Mucosa of stomach (tissue), 1 donor: Measurements from ENCODE around the gene CTPS1.

Experiments
- H3K27me3 ChIP-seq: one replicate; pipeline ENCODE4 v1.7.0; 2013; ENCODE audit warnings: mild to moderate bottlenecking, low read length; ENCODE audit not compliant: control insufficient read depth, insufficient read depth
- H3K36me3 ChIP-seq: one replicate; pipeline ENCODE4 v1.7.0; 2013; ENCODE audit warnings: low read length; ENCODE audit not compliant: control insufficient read depth, insufficient read depth
- H3K4me1 ChIP-seq: one replicate; pipeline ENCODE4 v1.7.0; 2013; ENCODE audit warnings: mild to moderate bottlenecking, low read length; ENCODE audit not compliant: control insufficient read depth, insufficient read depth
- H3K4me3 ChIP-seq: one replicate; pipeline ENCODE4 v1.7.0; 2013; ENCODE audit warnings: low read length
- H3K9ac ChIP-seq: one replicate; pipeline ENCODE4 v1.7.0; 2013; ENCODE audit warnings: mild to moderate bottlenecking, low read length, moderate library complexity
- H3K9me3 ChIP-seq: one replicate; pipeline ENCODE4 v1.7.0; 2013; ENCODE audit warnings: mild to moderate bottlenecking, low read length, moderate library complexity; ENCODE audit not compliant: control insufficient read depth
- donor health status: Pancreatic carcinoma.

CTPS1 gene

GRCh38 chr1:41021526-41022308, 42.2 kb downstream of the CTPS1 start, which contains the start of gene SLFNL1:
Gene SLFNL1, minus strand, starts transcription at chr1:41021725. Its CDS starts 1,065 bp downstream, at chr1:41020660.
- no peaks in the 10 kb centered on the region for H3K27me3 ChIP-seq
- H3K9ac ChIP-seq: no peak within 1 kb of the TSS
- no peaks in the 10 kb centered on the region for H3K36me3 ChIP-seq
- H3K4me1 ChIP-seq: peaks cover 17% of the 10 kb centered on the region
- no peaks in the 10 kb centered on the region for H3K9me3 ChIP-seq
- H3K4me3 ChIP-seq: no peak within 1 kb of the TSS

- Histone ChIP-seq H3K4me3 (no peak overlapping the region), H3K4me1 (peaks cover 17% of the 10 kb centered on the region), H3K36me3 (no peaks in the 10 kb centered on the region), H3K27me3 (no peaks in the 10 kb centered on the region), H3K9ac (no peak overlapping the region), H3K9me3 (no peaks in the 10 kb centered on the region)
Measured at GRCh38 chr1:41022424-41022823, 42.9 kb downstream of the CTPS1 start.

- no peak overlapping the region for H3K4me3 ChIP-seq
- H3K9me3 ChIP-seq: no peaks in the 10 kb centered on the region
- no peaks in the 10 kb centered on the region for H3K36me3 ChIP-seq
- H3K4me1 ChIP-seq: peaks cover 17% of the 10 kb centered on the region
- no peak overlapping the region for H3K9ac ChIP-seq
- H3K27me3 ChIP-seq: no peaks in the 10 kb centered on the region
Measured at GRCh38 chr1:41023279-41023990, 43.9 kb downstream of the CTPS1 start.

- Histone ChIP-seq H3K4me1 (peaks cover 17% of the 10 kb centered on the region), H3K27me3 (no peaks in the 10 kb centered on the region), H3K9me3 (no peaks in the 10 kb centered on the region), H3K9ac (no peak overlapping the region), H3K36me3 (no peaks in the 10 kb centered on the region), H3K4me3 (no peak overlapping the region)
Measured at GRCh38 chr1:41024953-41025352, 45.5 kb downstream of the CTPS1 start.

GRCh38 chr1:41025979-41026819, 46.7 kb downstream of the CTPS1 start:
- no peaks in the 10 kb centered on the region for H3K9me3 ChIP-seq
- no peak overlapping the region for H3K9ac ChIP-seq
- no peak overlapping the region for H3K4me3 ChIP-seq
- H3K36me3 ChIP-seq: no peaks in the 10 kb centered on the region
- peaks cover 6% of the 10 kb centered on the region for H3K4me1 ChIP-seq
- H3K27me3 ChIP-seq: no peaks in the 10 kb centered on the region

GRCh38 chr1:41028034-41028642, 48.6 kb downstream of the CTPS1 start:
- no peak overlapping the region for H3K4me3 ChIP-seq
- no peaks in the 10 kb centered on the region for H3K36me3 ChIP-seq
- no peaks in the 10 kb centered on the region for H3K27me3 ChIP-seq
- H3K4me1 ChIP-seq: no peaks in the 10 kb centered on the region
- no peak overlapping the region for H3K9ac ChIP-seq
- no peaks in the 10 kb centered on the region for H3K9me3 ChIP-seq

- Histone ChIP-seq H3K36me3 (no peaks in the 10 kb centered on the region), H3K9me3 (no peaks in the 10 kb centered on the region), H3K27me3 (no peaks in the 10 kb centered on the region), H3K9ac (no peak overlapping the region), H3K4me1 (no peaks in the 10 kb centered on the region), H3K4me3 (no peak overlapping the region)
Measured at GRCh38 chr1:41030872-41031616, 51.5 kb downstream of the CTPS1 start.

GRCh38 chr1:41032147-41032546, 52.7 kb downstream of the CTPS1 start:
- H3K4me1 ChIP-seq: no peaks in the 10 kb centered on the region
- no peak overlapping the region for H3K9ac ChIP-seq
- H3K27me3 ChIP-seq: no peaks in the 10 kb centered on the region
- no peaks in the 10 kb centered on the region for H3K9me3 ChIP-seq
- H3K4me3 ChIP-seq: no peak overlapping the region
- no peaks in the 10 kb centered on the region for H3K36me3 ChIP-seq

- H3K27me3 ChIP-seq: no peaks in the 10 kb centered on the region
- H3K4me1 ChIP-seq: no peaks in the 10 kb centered on the region
- H3K9ac ChIP-seq: no peak overlapping the region
- H3K4me3 ChIP-seq: no peak overlapping the region
- no peaks in the 10 kb centered on the region for H3K36me3 ChIP-seq
- no peaks in the 10 kb centered on the region for H3K9me3 ChIP-seq
Measured at GRCh38 chr1:41033272-41033671, 53.8 kb downstream of the CTPS1 start.

GRCh38 chr1:41037116-41037903, 57.8 kb downstream of the CTPS1 start:
- H3K4me3 ChIP-seq: no peak overlapping the region
- H3K4me1 ChIP-seq: no peaks in the 10 kb centered on the region
- H3K36me3 ChIP-seq: no peaks in the 10 kb centered on the region
- no peaks in the 10 kb centered on the region for H3K27me3 ChIP-seq
- no peak overlapping the region for H3K9ac ChIP-seq
- H3K9me3 ChIP-seq: no peaks in the 10 kb centered on the region
